Liver (tissue), 9 donors: ENCODE measurements around the gene UNC45B. TPM values are rescaled to one million over a fixed set of nuclear protein-coding genes. Genes with fewer than 3 reads are reported as not detected.

Experiments used
- DNase-seq: peaks from one replicate; pipeline ENCODE4 v3.0.0-alpha.2; 2017; ENCODE audit warnings: low spot score
- H3K27ac ChIP-seq, 2 donors: one replicate each; pipeline ENCODE4 v1.7.0; 2013; ENCODE audit warnings: inconsistent platforms in 2 of 2, low read length in 2 of 2, control low read depth in 1 of 2, low read depth in 1 of 2, mild to moderate bottlenecking in 1 of 2
- H3K27me3 ChIP-seq, 4 donors: one replicate each; pipeline versions ENCODE4 v1.6.1 to v1.7.0; 2013; ENCODE audit warnings: low read length in 3 of 4, inconsistent platforms in 1 of 4, mild to moderate bottlenecking in 1 of 4, moderate library complexity in 1 of 4; ENCODE audit not compliant: control insufficient read depth in 4 of 4, insufficient read depth in 4 of 4
- H3K36me3 ChIP-seq, 4 donors: one replicate each; pipeline versions ENCODE4 v1.6.1 to v1.7.0; 2013; ENCODE audit warnings: low read length in 3 of 4, mild to moderate bottlenecking in 3 of 4, low read depth in 1 of 4, moderate library complexity in 1 of 4; ENCODE audit not compliant: control insufficient read depth in 4 of 4, insufficient read depth in 3 of 4
- H3K4me1 ChIP-seq, 4 donors: one replicate each; pipeline versions ENCODE4 v1.6.1 to v1.7.0; 2013; ENCODE audit warnings: low read length in 3 of 4, mild to moderate bottlenecking in 3 of 4, moderate library complexity in 1 of 4; ENCODE audit not compliant: control insufficient read depth in 4 of 4, insufficient read depth in 4 of 4
- H3K4me3 ChIP-seq, 3 donors: one replicate each; pipeline versions ENCODE4 v1.6.1 to v1.7.0; 2013; ENCODE audit warnings: low read length in 3 of 3, control low read depth in 1 of 3, low read depth in 1 of 3, mild to moderate bottlenecking in 1 of 3
- H3K9ac ChIP-seq, 2 donors: one replicate each; pipeline ENCODE4 v1.7.0; 2013; ENCODE audit warnings: low read length in 2 of 2, mild to moderate bottlenecking in 2 of 2, moderate library complexity in 2 of 2, control low read depth in 1 of 2, low read depth in 1 of 2
- H3K9me3 ChIP-seq, 4 donors: one replicate each; pipeline versions ENCODE4 v1.6.1 to v1.7.0; 2013; ENCODE audit warnings: low read length in 3 of 4; ENCODE audit not compliant: control insufficient read depth in 4 of 4
- EGR1 ChIP-seq, 2 donors: IDR thresholded peaks; 2 replicates each; pipeline ENCODE4 v1.6.1; 2016 to 2018; ENCODE audit warnings: antibody characterized with exemption in 2 of 2, low read depth in 2 of 2
- FOXA1 ChIP-seq: IDR thresholded peaks from 2 replicates; pipeline ENCODE4 v1.6.1; 2016; ENCODE audit warnings: antibody characterized with exemption
- FOXA2 ChIP-seq: IDR thresholded peaks from 2 replicates; pipeline ENCODE4 v1.6.1; 2016; ENCODE audit warnings: antibody characterized with exemption
- HNF4A ChIP-seq, 2 donors: conservative IDR thresholded peaks; 2 replicates each; pipeline ENCODE4 v1.6.1; 2016; ENCODE audit warnings: antibody characterized with exemption in 2 of 2, mild to moderate bottlenecking in 2 of 2
- HNF4G ChIP-seq: IDR thresholded peaks from 2 replicates; pipeline ENCODE4 v1.6.1; 2016; ENCODE audit warnings: antibody characterized with exemption
- JUND ChIP-seq, 2 donors: IDR thresholded peaks; 2 replicates each; pipeline ENCODE4 v1.6.1; 2016; ENCODE audit warnings: antibody characterized with exemption in 2 of 2
- MAX ChIP-seq: IDR thresholded peaks from 2 replicates; pipeline ENCODE4 v1.6.1; 2016; ENCODE audit warnings: antibody characterized with exemption
- NR2F2 ChIP-seq: IDR thresholded peaks from 2 replicates; pipeline ENCODE4 v1.6.1; 2016; ENCODE audit warnings: antibody characterized with exemption
- RAD21 ChIP-seq, 2 donors: IDR thresholded peaks; 2 replicates each; pipeline ENCODE4 v1.6.1; 2016; ENCODE audit warnings: antibody characterized with exemption in 2 of 2, mild to moderate bottlenecking in 2 of 2
- RXRA ChIP-seq, 2 donors: IDR thresholded peaks; 2 replicates each; pipeline ENCODE4 v1.6.1; 2017 to 2018; ENCODE audit warnings: antibody characterized with exemption in 2 of 2, mild to moderate bottlenecking in 1 of 2
- SP1 ChIP-seq: IDR thresholded peaks from 2 replicates; pipeline ENCODE4 v1.6.1; 2018; ENCODE audit warnings: antibody characterized with exemption, mild to moderate bottlenecking
- TAF1 ChIP-seq: conservative IDR thresholded peaks from 2 replicates; pipeline ENCODE4 v1.6.1; 2016; ENCODE audit warnings: antibody characterized with exemption, mild to moderate bottlenecking
- YY1 ChIP-seq: IDR thresholded peaks from 2 replicates; pipeline ENCODE4 v1.6.1; 2016; ENCODE audit warnings: antibody characterized with exemption, mild to moderate bottlenecking
- ZBTB33 ChIP-seq: IDR thresholded peaks from 2 replicates; pipeline ENCODE4 v1.6.1; 2016; ENCODE audit warnings: antibody characterized with exemption
- WGBS: extraction: QIAGEN DNeasy Blood & Tissue Kit; methylation state at CpG from one replicate; pipeline ENCODE4 v1.1.7; 2013; 5-methylcytosine and 5-hydroxymethylcytosine counted together
- polyA plus RNA-seq, 2 donors: library from polyadenylated mRNA; stranded (reverse) in 1 of 2; unstranded in 1 of 2; fragments of 200-250 nt in 1 of 2; fragments of >200 nt in 1 of 2; fragmentation: Nextera tagmentation in 1 of 2; extraction: Ambion mirVana in 1 of 2; gene quantifications; one replicate each; pipeline versions ENCODE4 v1.2.1 to v1.2.3, GENCODE V29; 2013 to 2015
- total RNA-seq, 2 donors: library from RNA; depleted of rRNA; stranded (reverse); fragments of >200 nt; gene quantifications; one replicate each; pipeline ENCODE4 v1.2.3, GENCODE V29; 2014
- TF ChIP-seq, protein P1 (sequence below): IDR thresholded peaks from 2 replicates; pipeline ENCODE4 v1.6.1; 2016; ENCODE audit warnings: antibody characterized with exemption, mild to moderate bottlenecking
- TF ChIP-seq, protein P2 (sequence below): IDR thresholded peaks from 2 replicates; pipeline ENCODE4 v1.6.1; 2016; ENCODE audit warnings: antibody characterized with exemption
- TF ChIP-seq, protein P3 (sequence below): fragments of 150-350 bp; IDR thresholded peaks from 2 replicates; pipeline ENCODE4 v1.5.1; 2017; ENCODE audit warnings: improper control_type of control experiment, low read depth, low read length; ENCODE audit not compliant: missing input control
- donor health status: healthy.
- donor health status: healthy.
- donor health status: healthy.
- donor health status: healthy.
- donor health status: healthy.

Gene UNC45B
- total and polyA plus RNA-seq, 4 donors, result 0.02 to 0.09 TPM; not detected in 2

DNA sequence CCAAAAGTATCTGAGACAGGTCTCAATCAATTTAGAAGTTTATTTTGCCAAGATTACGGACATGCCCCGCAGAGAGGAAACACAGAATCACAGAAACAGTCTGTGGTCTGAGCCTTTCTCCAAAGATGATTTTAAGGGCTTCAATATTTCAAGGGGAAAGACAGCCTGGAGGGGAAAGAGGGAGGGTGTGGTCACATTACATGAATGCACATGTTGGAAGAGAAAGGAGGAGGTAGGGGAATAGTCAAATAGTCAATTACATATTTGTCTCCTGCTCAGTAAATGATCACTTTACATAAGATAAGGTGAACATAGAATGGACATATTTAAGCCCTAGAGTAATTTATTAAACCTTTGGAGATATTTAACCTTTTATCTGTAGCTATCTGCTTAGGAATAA is 12.3 kb downstream of the UNC45B start:
- TF ChIP-seq, protein P1, sequence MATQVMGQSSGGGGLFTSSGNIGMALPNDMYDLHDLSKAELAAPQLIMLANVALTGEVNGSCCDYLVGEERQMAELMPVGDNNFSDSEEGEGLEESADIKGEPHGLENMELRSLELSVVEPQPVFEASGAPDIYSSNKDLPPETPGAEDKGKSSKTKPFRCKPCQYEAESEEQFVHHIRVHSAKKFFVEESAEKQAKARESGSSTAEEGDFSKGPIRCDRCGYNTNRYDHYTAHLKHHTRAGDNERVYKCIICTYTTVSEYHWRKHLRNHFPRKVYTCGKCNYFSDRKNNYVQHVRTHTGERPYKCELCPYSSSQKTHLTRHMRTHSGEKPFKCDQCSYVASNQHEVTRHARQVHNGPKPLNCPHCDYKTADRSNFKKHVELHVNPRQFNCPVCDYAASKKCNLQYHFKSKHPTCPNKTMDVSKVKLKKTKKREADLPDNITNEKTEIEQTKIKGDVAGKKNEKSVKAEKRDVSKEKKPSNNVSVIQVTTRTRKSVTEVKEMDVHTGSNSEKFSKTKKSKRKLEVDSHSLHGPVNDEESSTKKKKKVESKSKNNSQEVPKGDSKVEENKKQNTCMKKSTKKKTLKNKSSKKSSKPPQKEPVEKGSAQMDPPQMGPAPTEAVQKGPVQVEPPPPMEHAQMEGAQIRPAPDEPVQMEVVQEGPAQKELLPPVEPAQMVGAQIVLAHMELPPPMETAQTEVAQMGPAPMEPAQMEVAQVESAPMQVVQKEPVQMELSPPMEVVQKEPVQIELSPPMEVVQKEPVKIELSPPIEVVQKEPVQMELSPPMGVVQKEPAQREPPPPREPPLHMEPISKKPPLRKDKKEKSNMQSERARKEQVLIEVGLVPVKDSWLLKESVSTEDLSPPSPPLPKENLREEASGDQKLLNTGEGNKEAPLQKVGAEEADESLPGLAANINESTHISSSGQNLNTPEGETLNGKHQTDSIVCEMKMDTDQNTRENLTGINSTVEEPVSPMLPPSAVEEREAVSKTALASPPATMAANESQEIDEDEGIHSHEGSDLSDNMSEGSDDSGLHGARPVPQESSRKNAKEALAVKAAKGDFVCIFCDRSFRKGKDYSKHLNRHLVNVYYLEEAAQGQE, result no peak
- TF ChIP-seq YY1 (no peak), TAF1 (no peak), HNF4A (conservative IDR thresholded peaks at IDR 0.05) (no peak), ZBTB33 (no peak), RAD21 (IDR thresholded peaks at IDR 0.05) (no peak), HNF4G (no peak), RXRA (IDR thresholded peaks at IDR 0.05) (no peak), JUND (IDR thresholded peaks at IDR 0.05) (no peak), FOXA2 (no peak), MAX (no peak), SP1 (no peak), FOXA1 (no peak), EGR1 (IDR thresholded peaks at IDR 0.05; ENCODE audit: low read depth in 2 of 2) (no peak), NR2F2 (no peak)
- TF ChIP-seq, protein P2, sequence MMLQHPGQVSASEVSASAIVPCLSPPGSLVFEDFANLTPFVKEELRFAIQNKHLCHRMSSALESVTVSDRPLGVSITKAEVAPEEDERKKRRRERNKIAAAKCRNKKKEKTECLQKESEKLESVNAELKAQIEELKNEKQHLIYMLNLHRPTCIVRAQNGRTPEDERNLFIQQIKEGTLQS, result no peak
- TF ChIP-seq, protein P3, sequence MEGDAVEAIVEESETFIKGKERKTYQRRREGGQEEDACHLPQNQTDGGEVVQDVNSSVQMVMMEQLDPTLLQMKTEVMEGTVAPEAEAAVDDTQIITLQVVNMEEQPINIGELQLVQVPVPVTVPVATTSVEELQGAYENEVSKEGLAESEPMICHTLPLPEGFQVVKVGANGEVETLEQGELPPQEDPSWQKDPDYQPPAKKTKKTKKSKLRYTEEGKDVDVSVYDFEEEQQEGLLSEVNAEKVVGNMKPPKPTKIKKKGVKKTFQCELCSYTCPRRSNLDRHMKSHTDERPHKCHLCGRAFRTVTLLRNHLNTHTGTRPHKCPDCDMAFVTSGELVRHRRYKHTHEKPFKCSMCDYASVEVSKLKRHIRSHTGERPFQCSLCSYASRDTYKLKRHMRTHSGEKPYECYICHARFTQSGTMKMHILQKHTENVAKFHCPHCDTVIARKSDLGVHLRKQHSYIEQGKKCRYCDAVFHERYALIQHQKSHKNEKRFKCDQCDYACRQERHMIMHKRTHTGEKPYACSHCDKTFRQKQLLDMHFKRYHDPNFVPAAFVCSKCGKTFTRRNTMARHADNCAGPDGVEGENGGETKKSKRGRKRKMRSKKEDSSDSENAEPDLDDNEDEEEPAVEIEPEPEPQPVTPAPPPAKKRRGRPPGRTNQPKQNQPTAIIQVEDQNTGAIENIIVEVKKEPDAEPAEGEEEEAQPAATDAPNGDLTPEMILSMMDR, result no peak
- H3K4me3 ChIP-seq, result no peak overlapping the region
- H3K9ac ChIP-seq, result no peak overlapping the region
- no peaks in the 10 kb centered on the region for H3K36me3 ChIP-seq
- no peak for DNase-seq
- H3K4me1 ChIP-seq, result no peaks in the 10 kb centered on the region
- no peaks in the 10 kb centered on the region for H3K27me3 ChIP-seq
- 76% methylated on average over 2 of the region's 2 CpGs for WGBS
- H3K9me3 ChIP-seq, result no peaks in the 10 kb centered on the region
- H3K27ac ChIP-seq, result no peak overlapping the region
